GM13976 (cell line): ENCODE data around the gene PDZD4.
A peak's percentile ranks its signal among the peaks of the same experiment; 100 is the strongest.

Source experiments
- DNase-seq: peaks from one replicate; pipeline ENCODE4 v3.0.0; 2012; ENCODE audit warnings: low spot score
- in situ Hi-C: fragments of 300-500 bp; cut with MboI; formaldehyde crosslinking; loops from one replicate; pipeline ENCODE4 v1.12.0; 2022; ENCODE audit warnings: low sequenced_read_pairs, mixed read lengths, inconsistent platforms; ENCODE audit not compliant: unreplicated experiment
- TF ChIP-seq, protein P1 (sequence below): IDR thresholded peaks from 2 replicates; pipeline ENCODE4 v1.5.1; 2012; ENCODE audit warnings: borderline replicate concordance, mild to moderate bottlenecking; ENCODE audit not compliant: insufficient read depth; ENCODE audit errors: extremely low read depth, missing control alignments, control extremely low read depth

The PDZD4 gene

DNA sequence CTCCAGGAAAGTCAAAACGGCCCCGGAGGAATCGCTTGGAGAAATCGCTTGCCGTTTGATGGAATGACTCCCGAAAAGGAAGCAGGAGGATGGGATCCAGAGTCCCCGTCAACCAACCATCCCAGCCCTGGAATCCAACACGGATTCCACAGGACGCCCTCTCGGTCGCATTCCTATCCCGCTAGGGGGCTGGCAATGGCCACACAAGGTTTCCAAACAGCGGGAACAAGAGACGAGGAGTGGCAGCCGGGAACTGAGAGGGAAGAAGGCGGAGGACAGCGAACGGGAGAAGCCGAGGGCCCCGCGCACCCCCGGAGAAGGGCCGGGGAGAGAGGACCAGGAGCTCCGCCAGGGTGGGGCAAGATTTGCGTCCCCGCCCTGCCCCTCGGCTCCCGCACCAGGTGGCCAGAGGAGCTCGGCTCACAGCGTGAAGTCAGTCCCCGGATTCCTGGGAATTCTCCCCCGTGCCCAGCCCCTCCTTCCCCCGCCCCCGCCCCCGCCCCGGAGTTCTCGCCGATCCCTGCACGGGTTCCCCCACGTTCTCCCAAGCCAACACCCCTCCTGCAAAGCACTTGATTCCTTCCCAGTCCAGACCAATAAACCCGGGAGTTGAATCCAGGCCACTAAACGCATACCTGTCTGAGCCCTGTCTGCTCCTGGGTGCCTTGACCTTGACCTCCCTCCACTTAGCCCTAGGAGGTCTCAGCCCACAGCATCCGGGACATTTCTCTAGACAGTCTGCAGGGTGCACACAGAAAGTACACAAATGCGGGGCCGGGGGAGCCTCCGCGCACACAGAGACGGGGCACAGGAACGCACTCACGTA lies 1.4 kb downstream of the PDZD4 start:
- in situ Hi-C loops, result no loop called here
- TF ChIP-seq, protein P1, sequence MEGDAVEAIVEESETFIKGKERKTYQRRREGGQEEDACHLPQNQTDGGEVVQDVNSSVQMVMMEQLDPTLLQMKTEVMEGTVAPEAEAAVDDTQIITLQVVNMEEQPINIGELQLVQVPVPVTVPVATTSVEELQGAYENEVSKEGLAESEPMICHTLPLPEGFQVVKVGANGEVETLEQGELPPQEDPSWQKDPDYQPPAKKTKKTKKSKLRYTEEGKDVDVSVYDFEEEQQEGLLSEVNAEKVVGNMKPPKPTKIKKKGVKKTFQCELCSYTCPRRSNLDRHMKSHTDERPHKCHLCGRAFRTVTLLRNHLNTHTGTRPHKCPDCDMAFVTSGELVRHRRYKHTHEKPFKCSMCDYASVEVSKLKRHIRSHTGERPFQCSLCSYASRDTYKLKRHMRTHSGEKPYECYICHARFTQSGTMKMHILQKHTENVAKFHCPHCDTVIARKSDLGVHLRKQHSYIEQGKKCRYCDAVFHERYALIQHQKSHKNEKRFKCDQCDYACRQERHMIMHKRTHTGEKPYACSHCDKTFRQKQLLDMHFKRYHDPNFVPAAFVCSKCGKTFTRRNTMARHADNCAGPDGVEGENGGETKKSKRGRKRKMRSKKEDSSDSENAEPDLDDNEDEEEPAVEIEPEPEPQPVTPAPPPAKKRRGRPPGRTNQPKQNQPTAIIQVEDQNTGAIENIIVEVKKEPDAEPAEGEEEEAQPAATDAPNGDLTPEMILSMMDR, result no peak
- DNase-seq, result peak; percentile 28

DNA sequence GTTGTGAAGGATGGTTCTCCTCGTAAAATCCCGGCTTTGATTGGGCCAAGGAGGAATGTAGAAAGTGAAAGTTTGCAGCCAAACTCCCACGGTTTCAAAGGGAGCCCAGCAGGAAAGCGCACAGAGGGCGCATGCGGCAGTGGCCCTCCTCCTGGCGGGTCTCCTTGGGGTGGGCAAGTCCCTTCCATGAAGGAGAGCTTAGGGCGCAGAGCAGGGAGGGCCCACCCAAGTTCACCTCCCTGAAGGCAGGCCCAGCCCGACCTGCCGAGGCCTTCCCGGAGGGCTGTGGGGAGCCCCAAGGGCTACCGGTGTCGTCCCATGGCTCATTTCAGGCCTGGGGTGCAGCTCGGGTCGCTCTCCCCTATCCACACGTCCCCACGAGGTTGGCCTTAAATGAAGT lies 2.0 kb downstream of the PDZD4 start:
- TF ChIP-seq, protein P1, result no peak
- in situ Hi-C loops, result no loop called here
- DNase-seq, result peak; percentile 18

DNA sequence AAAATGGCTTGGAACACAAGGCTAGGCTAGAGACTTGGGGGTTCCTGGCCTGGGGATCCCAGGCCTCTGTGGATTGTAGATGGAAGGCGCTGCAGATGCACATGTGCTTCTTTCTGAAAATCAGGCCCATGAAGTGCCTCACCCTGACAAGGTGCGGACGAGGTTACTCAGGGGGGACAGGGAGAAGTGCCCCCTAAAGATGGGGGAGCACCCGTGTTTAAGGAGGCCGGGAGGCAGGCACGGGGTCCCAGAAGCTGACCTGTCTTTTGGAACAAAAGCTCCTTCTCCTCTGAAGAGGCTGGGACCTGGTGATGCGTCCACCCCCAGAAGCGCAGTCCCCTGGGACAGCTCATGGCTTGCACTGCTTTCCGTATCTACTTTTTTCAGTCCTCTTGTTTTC lies 2.4 kb downstream of the PDZD4 start:
- DNase-seq, result peak; percentile 4
- TF ChIP-seq, protein P1, result no peak
- in situ Hi-C loops, result no loop called here

DNA sequence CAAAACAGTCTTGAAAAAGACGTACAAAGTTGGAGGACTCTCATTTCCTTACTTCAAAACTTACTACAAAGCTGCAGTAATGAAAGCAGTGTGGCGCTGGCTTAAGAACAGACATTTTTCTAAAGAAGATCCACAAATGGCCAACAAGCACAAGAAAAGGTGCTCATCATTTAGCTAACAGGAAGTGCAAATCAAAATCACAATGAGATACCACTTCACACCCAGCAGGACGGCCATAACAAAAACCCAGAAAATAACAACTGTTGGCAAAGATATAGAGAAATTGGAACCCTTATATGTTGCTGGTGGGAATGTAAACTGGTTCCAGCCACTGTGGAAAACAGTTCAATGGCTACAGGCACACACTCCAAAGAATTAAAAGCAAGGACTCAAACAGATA lies 3.3 kb downstream of the PDZD4 start:
- no peak for DNase-seq
- in situ Hi-C loops, result no loop called here
- TF ChIP-seq, protein P1, result no peak

DNA sequence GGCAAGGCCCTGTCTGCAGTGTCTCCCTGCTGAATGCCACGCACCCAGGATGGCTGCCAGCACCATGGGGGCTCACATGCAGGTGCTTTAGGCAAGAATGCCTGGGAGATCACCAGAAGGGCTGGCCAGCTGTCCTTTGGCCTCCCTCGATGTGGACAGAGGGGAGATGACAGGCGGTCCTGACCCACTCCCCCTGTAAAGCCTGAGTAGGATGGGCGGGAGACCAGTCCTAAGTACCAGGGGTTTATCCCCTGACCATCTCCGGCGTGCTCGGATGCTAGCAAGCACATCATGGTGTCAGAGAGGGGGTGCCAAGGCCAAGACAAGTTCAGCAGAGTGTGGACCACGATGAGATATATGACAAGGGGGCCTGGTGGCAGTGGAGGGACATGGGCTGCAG lies 5.3 kb downstream of the PDZD4 start:
- TF ChIP-seq, protein P1, result no peak
- in situ Hi-C loops, result no loop called here
- peak; percentile 5 for DNase-seq

DNA sequence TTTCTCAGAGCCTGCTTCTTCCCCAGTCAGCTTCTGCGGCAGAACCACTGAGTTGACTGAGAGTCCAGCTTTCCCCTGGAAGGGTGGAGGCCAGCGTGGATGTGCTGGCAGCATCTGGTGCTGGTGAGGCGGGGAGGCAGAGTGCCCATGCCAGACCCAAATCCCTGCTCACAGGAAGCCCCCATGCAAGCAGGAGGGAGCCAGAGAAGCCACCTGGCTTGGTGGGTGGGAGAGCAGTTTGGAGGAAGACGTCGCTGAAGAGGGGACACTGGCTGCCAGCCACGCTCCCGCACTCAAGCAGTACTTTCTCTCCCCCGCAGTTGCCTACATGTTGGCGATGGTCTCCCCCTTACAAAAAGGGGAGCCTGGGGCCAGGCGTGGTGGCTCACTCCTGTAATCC lies 6.0 kb downstream of the PDZD4 start:
- in situ Hi-C loops, result no loop called here
- TF ChIP-seq, protein P1, result no peak

DNA sequence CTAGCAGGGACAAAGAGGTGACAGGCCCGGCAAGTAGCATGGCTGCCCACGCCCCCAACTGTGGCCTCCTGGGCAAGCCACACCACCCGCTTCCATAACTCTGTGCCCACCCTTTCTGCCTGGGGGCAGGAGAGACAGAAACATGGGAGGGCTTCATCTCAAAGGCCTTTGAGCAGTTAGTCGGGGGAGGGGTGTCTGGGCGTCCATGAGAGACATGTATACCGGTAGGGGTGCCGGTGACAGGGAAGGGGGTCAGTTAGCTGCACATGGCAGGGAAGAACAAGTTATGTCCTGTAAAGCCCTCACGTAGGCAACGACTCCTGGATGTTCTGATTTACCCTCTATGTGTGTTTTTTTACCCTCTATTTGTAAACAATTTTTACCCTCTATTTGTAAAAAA lies 9.3 kb downstream of the PDZD4 start:
- TF ChIP-seq, protein P1, result no peak
- in situ Hi-C loops, result no loop called here
- DNase-seq, result no peak

More for the DNA sequence above, 6.0 kb downstream of the PDZD4 start:
- peak; percentile 7 for DNase-seq
